HG03045 (cell line): ENCODE data around the gene GPN2.

Source experiments
- ATAC-seq: cut with Tn5 transposase; IDR thresholded peaks from one replicate; pipeline ENCODE4 v1.9.1; 2021; ENCODE audit warnings: mild to moderate bottlenecking, moderate library complexity; ENCODE audit not compliant: unreplicated experiment

GPN2 gene

DNA sequence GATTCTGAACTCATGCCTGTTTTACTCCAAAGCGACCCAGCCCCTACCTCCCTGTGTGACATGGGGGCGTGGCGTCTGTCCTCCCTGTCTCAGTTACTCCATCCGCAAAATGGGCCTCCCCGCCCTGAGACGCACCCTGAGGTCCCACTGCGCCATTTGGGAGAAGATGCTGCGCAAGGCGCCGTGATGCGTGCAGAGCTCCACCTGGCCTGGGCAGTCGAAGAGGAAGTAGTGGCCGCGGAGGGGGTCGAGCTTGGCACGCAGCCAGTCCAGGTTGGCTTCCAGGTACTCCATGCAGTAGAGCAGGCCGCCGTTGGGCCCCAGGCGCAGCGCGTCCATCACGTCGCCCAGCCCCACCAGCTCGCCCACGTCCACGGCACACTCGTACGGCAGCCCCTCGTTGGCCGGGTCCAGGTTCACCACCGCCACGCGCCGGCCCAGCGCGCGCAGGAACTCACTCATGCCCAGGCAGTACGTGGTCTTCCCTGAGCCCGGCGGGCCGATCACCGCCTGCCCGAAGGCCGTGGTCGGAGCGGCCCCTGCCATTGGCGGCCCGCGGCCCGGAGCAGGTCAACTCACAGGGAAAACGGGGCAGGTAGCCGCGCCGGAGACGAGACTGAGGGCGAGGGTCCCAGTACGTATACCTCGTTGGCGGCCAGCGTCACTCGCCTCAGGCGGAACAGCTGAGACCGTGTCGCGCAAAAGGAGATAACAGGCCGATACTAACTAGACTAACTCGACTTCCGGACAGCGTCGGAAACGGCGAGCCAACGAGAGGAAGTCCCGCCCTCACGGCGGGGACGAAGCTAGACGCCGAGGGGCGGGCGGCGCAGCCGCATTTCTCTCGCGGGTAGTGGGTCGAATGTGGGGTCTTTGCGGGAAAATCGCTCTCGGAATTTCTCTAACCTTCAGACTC, at the start of gene GPN2:
TSS of gene GPN2 (minus strand) at position 733 of the 916 bp plus-strand sequence. CDS start at position 546, 187 bp downstream.
- ATAC-seq, result peak; percentile 70

DNA sequence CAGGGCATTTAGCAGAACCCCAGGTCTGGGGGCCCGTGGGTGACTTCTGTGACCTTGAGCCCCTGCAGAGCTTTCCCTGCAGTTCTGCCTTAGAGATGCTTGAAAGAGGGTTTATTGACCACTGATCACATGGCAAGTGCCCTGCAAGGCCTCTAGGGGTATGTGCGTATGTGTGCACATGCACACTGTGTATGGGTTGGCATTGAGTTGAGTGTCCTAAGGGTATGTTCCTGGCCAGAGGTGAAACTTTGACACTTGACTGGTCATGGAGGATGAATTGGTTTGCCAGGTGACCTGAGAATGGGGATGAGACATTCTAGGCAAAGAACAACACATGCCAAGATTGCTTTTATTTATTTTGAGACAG, 48.6 kb upstream of the GPN2 start:
- no peak for ATAC-seq

- no peak for ATAC-seq
Measured at GRCh38 chr1:26938004-26938658, 48.0 kb upstream of the GPN2 start.

DNA sequence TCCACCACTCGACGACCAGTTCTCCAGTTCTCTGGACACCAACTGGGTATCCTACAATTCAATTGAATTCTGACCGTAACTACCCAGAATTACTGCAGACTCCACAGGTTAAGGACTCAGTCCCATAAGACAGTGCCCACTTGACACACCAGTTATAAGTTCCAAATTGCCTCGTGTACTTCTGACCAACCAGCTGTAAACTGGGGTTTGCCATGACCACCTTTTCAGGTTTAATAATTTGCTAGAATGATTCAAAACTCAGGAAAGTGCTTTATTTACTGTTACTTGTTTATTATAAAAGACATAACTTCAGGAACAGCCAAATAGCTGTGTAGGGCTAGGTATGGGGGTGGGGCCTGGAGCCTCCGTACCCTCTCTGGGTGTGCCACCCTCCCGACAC, 46.7 kb upstream of the GPN2 start:
- no peak for ATAC-seq

- no peak for ATAC-seq
Measured at GRCh38 chr1:26932531-26932930, 42.4 kb upstream of the GPN2 start.

DNA sequence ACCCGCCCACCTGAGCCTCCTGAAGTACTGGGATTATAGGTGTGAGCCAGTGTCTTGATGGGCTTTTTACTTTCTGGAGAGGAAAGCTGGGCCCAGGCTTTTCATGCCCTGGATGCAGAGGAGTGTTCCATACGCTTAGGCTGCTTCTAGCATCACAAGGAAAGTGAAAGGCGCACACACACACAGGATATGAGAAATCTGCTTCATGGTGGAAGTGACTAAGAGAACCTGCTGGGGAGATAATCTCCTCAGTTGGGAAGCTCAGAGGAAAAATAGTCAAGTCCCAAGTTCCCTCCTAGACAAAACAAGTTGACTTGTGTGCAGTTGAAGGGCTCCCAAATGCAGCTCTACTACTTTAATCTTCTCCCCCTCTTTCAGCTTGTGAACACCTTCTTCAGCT, 33.6 kb upstream of the GPN2 start:
- ATAC-seq, result no peak

DNA sequence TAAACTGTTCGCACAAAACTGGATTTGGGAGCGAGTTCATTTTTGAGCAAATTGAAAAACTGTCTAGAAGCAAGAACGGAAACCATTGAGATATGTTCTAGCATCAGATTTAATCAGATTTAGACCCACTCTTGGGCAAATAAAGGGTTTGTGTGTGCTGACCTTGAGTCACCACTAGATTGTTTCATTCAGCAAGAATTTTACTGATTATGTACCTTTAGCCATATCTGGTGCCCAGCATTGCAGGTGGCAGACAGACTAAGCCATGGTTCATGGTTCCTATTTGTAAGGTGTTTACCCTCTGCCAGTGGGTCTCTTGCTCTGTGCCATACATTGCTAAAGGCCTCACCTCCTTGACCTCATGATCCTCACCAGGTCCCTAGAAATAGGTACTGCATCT, 32.8 kb upstream of the GPN2 start:
- ATAC-seq, result no peak

GRCh38 chr1:26922431-26922729, 32.3 kb upstream of the GPN2 start:
- ATAC-seq, result no peak

GRCh38 chr1:26921540-26922430, 31.7 kb upstream of the GPN2 start, which contains the start of gene NUDC:
Gene NUDC, plus strand, starts transcription at chr1:26921743. Its CDS starts 106 bp downstream, at chr1:26921849.
- peak; percentile 97 for ATAC-seq

DNA sequence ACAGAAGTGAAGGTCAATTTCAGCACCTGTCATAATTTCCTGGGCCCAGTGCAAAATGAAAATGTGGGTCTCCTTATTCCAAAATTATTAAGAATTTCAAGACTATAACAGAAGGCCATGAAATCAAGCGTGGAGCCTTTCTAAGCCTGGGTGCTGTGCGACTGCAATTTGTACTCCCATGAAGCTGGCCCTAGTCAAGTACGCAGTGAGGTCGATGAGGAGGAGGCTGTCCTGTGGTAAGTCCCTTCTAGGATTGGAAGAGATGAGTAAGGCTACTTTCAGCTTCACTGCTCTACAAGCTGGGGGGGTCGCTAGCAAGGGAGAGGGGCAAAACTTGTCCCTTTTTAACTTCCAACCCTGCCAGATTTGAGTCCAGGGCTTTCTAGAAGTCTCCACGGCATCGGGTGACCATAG, 31.1 kb upstream of the GPN2 start:
- ATAC-seq, result no peak

GRCh38 chr1:26915204-26915842, 25.2 kb upstream of the GPN2 start:
- no peak for ATAC-seq

DNA sequence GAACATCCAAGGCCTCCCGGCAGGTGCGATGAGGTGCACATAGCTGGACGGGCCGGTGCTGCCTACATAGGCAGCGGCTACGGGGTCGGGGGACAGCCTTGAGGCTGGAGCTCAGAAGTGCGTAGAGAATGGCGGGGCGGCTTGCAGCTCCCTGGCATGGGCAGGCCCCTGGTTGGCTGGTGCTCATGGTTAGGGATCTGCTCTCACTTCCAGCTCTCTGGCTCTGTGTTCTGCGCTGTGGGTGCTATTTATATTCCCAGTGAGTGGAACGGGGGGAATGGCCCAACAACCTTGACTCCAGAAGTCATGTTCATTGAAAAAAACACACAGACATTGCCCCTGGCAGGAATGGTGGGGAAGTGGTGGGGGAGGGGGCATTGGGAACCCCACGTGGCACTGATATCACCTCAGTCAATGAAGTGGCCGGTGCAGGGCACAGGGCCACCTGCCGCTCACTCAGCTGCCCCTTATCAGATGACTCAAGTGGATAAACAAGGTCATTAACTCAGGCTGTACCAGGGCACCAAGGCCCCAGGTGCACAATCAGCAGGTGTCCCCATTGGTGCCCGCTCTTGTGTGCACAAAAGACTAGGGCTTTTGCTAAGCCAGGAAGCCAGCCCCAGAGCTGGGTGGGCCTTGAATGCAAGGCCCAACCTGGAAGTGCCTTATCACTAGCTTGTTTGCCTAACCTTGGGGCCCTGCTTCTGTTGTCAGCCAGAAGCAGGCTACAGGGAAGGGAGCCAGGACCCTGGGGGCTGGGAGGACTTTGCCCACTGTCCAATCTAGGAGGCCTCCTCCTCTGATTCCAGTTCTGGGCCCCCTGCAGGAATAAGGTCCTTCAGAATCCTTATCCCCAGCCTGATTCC, 23.9 kb upstream of the GPN2 start, which contains the start of gene NR0B2:
TSS of gene NR0B2 (minus strand) at position 222 of the 866 bp plus-strand sequence. CDS start at position 187, 35 bp downstream.
- no peak for ATAC-seq

DNA sequence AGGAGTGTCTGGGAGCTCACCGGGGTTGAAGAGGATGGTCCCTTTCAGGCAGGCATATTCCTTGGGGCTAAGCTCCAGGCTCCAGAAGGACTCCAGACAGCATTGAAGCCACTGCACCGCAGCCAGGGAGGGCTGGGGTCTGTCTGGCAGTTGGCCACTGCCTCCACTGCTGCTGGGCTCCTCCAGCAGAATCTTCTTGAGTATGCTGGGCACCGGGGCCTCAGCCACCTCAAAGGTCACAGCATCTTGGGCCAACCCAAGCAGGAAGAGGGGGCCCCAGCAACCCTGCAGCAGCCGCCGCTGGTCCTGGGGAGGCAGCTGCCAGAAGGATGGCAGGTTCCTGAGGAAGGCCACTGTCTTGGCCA, 23.3 kb upstream of the GPN2 start:
- no peak for ATAC-seq

- ATAC-seq, result no peak
Measured at GRCh38 chr1:26912147-26912490, 22.0 kb upstream of the GPN2 start.

- no peak for ATAC-seq
Measured at GRCh38 chr1:26911399-26912146, 21.5 kb upstream of the GPN2 start.

DNA sequence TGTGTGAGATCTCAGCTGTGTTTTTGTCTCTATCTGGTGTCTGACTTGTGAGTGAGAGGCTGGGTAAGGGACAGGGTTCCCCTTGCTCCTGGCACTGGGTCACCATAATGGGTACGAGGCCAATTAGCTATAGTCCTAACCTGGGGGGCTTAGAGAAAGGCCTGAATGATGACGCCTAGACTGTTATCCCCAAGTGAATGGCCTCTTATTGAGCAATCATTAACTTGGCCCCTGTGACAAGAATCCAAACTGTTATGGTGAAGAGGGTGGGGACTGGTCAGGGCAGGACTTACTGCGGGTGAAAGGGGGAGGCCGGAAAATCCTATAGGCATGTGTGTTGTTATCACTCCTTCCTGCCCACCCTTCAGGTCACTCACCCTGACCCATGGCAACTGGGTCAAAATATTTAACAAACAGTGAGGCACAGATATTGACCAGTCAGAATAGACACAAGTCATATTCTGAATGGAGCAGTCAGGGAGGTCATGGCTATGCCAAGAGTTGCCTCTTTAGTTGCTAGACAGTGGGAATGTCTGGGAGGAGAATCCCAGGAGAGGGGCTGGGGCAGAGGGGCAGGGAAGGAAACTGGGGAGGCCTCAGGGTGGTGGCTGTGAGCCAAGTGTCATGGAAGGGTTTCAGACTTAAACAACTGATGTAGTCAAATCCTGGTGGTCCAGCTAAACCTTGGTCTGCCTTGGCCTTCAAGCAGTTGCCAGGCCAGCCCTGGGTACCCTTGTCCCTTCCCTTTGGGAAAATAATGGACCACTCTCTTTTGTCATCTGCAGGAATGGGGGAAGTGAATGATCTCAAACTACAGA, 20.5 kb upstream of the GPN2 start:
- no peak for ATAC-seq

- no peak for ATAC-seq
Measured at GRCh38 chr1:26909951-26910342, 19.9 kb upstream of the GPN2 start.
